ENCODE data around the gene DPP6. TPM values are rescaled to one million over a fixed set of nuclear protein-coding genes. Genes with fewer than 3 reads are reported as not detected.

Gene DPP6
- total and polyA plus RNA-seq, 5 donors: 0.07 to 0.35 (median 0.11) TPM; not detected in 2

GRCh38 chr7:154690411-154690810, 638.2 kb downstream of the DPP6 start:
- DNase-seq: no peak
- no peaks in the 10 kb centered on the region for H3K27me3 ChIP-seq (ENCODE audit: control insufficient read depth, insufficient read depth)
- no peak overlapping the region for H3K4me3 ChIP-seq (ENCODE audit: low read length)
- ATAC-seq: no peak
- no peaks in the 10 kb centered on the region for H3K9me3 ChIP-seq (ENCODE audit: control insufficient read depth, low read length)
- intact Hi-C loops (cut with DNase I): no loop called here
- no peaks in the 10 kb centered on the region for H3K4me1 ChIP-seq (ENCODE audit: control insufficient read depth, insufficient read depth, low read length)
- H3K27ac ChIP-seq (ENCODE audit: low read length): no peak overlapping the region
- 80% methylated on average over 3 of the region's 3 CpGs for WGBS

GRCh38 chr7:154693661-154694060, 641.5 kb downstream of the DPP6 start:
- 79% methylated on average over 4 of the region's 4 CpGs for WGBS
- H3K27ac ChIP-seq (ENCODE audit: low read length): no peak overlapping the region
- DNase-seq (no peak), ATAC-seq (no peak)
- H3K27me3 ChIP-seq (ENCODE audit: control insufficient read depth, insufficient read depth): no peaks in the 10 kb centered on the region
- no peak overlapping the region for H3K4me3 ChIP-seq (ENCODE audit: low read length)
- no peaks in the 10 kb centered on the region for H3K9me3 ChIP-seq (ENCODE audit: control insufficient read depth, low read length)
- intact Hi-C loops (cut with DNase I): no loop called here
- H3K4me1 ChIP-seq (ENCODE audit: control insufficient read depth, insufficient read depth, low read length): no peaks in the 10 kb centered on the region

GRCh38 chr7:154695836-154696235, 643.6 kb downstream of the DPP6 start:
- WGBS: 86% methylated on average over 14 of the region's 14 CpGs
- Histone ChIP-seq H3K4me1 (ENCODE audit: control insufficient read depth, insufficient read depth, low read length) (no peaks in the 10 kb centered on the region), H3K4me3 (ENCODE audit: low read length) (no peak overlapping the region), H3K27ac (ENCODE audit: low read length) (no peak overlapping the region), H3K27me3 (ENCODE audit: control insufficient read depth, insufficient read depth) (no peaks in the 10 kb centered on the region), H3K9me3 (ENCODE audit: control insufficient read depth, low read length) (no peaks in the 10 kb centered on the region)
- ATAC-seq: no peak
- no peak for DNase-seq
- intact Hi-C loops (cut with DNase I): no loop called here

- H3K4me3 ChIP-seq (ENCODE audit: low read length): no peak overlapping the region
- ATAC-seq: no peak
- WGBS: 89% methylated on average over 8 of the region's 8 CpGs
Measured at GRCh38 chr7:154696556-154696955, 644.4 kb downstream of the DPP6 start.

GRCh38 chr7:154698726-154699291, 646.6 kb downstream of the DPP6 start:
- intact Hi-C loops (cut with DNase I): no loop called here
- WGBS: 48% methylated on average over 13 of the region's 13 CpGs

More at GRCh38 chr7:154696556-154696955, 644.4 kb downstream of the DPP6 start:
- no peak overlapping the region for H3K27ac ChIP-seq (ENCODE audit: low read length)
- H3K4me1 ChIP-seq (ENCODE audit: control insufficient read depth, insufficient read depth, low read length): no peaks in the 10 kb centered on the region
- intact Hi-C loops (cut with DNase I): no loop called here
- no peaks in the 10 kb centered on the region for H3K27me3 ChIP-seq (ENCODE audit: control insufficient read depth, insufficient read depth)
- no peak for DNase-seq
- H3K9me3 ChIP-seq (ENCODE audit: control insufficient read depth, low read length): no peaks in the 10 kb centered on the region

GRCh38 chr7:154699417-154699816, 647.2 kb downstream of the DPP6 start:
- no peak overlapping the region for H3K4me3 ChIP-seq (ENCODE audit: low read length)
- no peaks in the 10 kb centered on the region for H3K4me1 ChIP-seq (ENCODE audit: control insufficient read depth, insufficient read depth, low read length)
- DNase-seq: no peak
- no peaks in the 10 kb centered on the region for H3K27me3 ChIP-seq (ENCODE audit: control insufficient read depth, insufficient read depth)
- no peak overlapping the region for H3K27ac ChIP-seq (ENCODE audit: low read length)
- no peak for ATAC-seq
- H3K9me3 ChIP-seq (ENCODE audit: control insufficient read depth, low read length): no peaks in the 10 kb centered on the region
- intact Hi-C loops (cut with DNase I): no loop called here
- 70% methylated on average over 6 of the region's 6 CpGs for WGBS

More at GRCh38 chr7:154698726-154699291, 646.6 kb downstream of the DPP6 start:
- Histone ChIP-seq H3K27ac (ENCODE audit: low read length) (no peak overlapping the region), H3K9me3 (ENCODE audit: control insufficient read depth, low read length) (no peaks in the 10 kb centered on the region), H3K4me1 (ENCODE audit: control insufficient read depth, insufficient read depth, low read length) (no peaks in the 10 kb centered on the region), H3K27me3 (ENCODE audit: control insufficient read depth, insufficient read depth) (no peaks in the 10 kb centered on the region), H3K4me3 (ENCODE audit: low read length) (no peak overlapping the region)
- ATAC-seq (no peak), DNase-seq (no peak)

GRCh38 chr7:154709840-154710520, 657.8 kb downstream of the DPP6 start:
- H3K4me1 ChIP-seq (ENCODE audit: control insufficient read depth, insufficient read depth, low read length): no peaks in the 10 kb centered on the region
- intact Hi-C loops (cut with DNase I): no loop called here
- ATAC-seq: no peak
- WGBS: 63% methylated on average over 6 of the region's 6 CpGs
- DNase-seq: no peak
- peaks cover 4% of the 10 kb centered on the region for H3K9me3 ChIP-seq (ENCODE audit: control insufficient read depth, low read length)
- no peaks in the 10 kb centered on the region for H3K27me3 ChIP-seq (ENCODE audit: control insufficient read depth, insufficient read depth)
- H3K27ac ChIP-seq (ENCODE audit: low read length): no peak overlapping the region
- H3K4me3 ChIP-seq (ENCODE audit: low read length): no peak overlapping the region

GRCh38 chr7:154720016-154720415, 667.8 kb downstream of the DPP6 start:
- WGBS: 62% methylated on average over 5 of the region's 5 CpGs
- no peak overlapping the region for H3K4me3 ChIP-seq (ENCODE audit: low read length)
- DNase-seq: no peak

GRCh38 chr7:154721086-154721485, 668.9 kb downstream of the DPP6 start:
- intact Hi-C loops (cut with DNase I): no loop called here
- H3K4me3 ChIP-seq (ENCODE audit: low read length): no peak overlapping the region
- DNase-seq: no peak
- peaks cover 1% of the 10 kb centered on the region for H3K9me3 ChIP-seq (ENCODE audit: control insufficient read depth, low read length)
- H3K27me3 ChIP-seq (ENCODE audit: control insufficient read depth, insufficient read depth): no peaks in the 10 kb centered on the region
- 81% methylated on average over 7 of the region's 7 CpGs for WGBS
- no peak for ATAC-seq
- no peaks in the 10 kb centered on the region for H3K4me1 ChIP-seq (ENCODE audit: control insufficient read depth, insufficient read depth, low read length)
- no peak overlapping the region for H3K27ac ChIP-seq (ENCODE audit: low read length)

More at GRCh38 chr7:154720016-154720415, 667.8 kb downstream of the DPP6 start:
- Histone ChIP-seq H3K9me3 (ENCODE audit: control insufficient read depth, low read length) (peaks cover 1% of the 10 kb centered on the region), H3K27me3 (ENCODE audit: control insufficient read depth, insufficient read depth) (no peaks in the 10 kb centered on the region), H3K27ac (ENCODE audit: low read length) (no peak overlapping the region), H3K4me1 (ENCODE audit: control insufficient read depth, insufficient read depth, low read length) (no peaks in the 10 kb centered on the region)
- intact Hi-C loops (cut with DNase I): no loop called here
- no peak for ATAC-seq

GRCh38 chr7:154726368-154726767, 674.2 kb downstream of the DPP6 start:
- Histone ChIP-seq H3K27me3 (ENCODE audit: control insufficient read depth, insufficient read depth) (no peaks in the 10 kb centered on the region), H3K27ac (ENCODE audit: low read length) (no peak overlapping the region), H3K9me3 (ENCODE audit: control insufficient read depth, low read length) (peaks cover 1% of the 10 kb centered on the region), H3K4me3 (ENCODE audit: low read length) (no peak overlapping the region), H3K4me1 (ENCODE audit: control insufficient read depth, insufficient read depth, low read length) (no peaks in the 10 kb centered on the region)
- intact Hi-C loops (cut with DNase I): no loop called here
- DNase-seq: no peak
- ATAC-seq: no peak
- WGBS: 68% methylated on average over 4 of the region's 4 CpGs

- WGBS: 65% methylated on average over 3 of the region's 3 CpGs
- Histone ChIP-seq H3K4me1 (ENCODE audit: control insufficient read depth, insufficient read depth, low read length) (no peaks in the 10 kb centered on the region), H3K27ac (ENCODE audit: low read length) (no peak overlapping the region), H3K9me3 (ENCODE audit: control insufficient read depth, low read length) (peaks cover 1% of the 10 kb centered on the region), H3K27me3 (ENCODE audit: control insufficient read depth, insufficient read depth) (no peaks in the 10 kb centered on the region), H3K4me3 (ENCODE audit: low read length) (no peak overlapping the region)
- intact Hi-C loops (cut with DNase I): no loop called here
- ATAC-seq: no peak
- DNase-seq: no peak
Measured at GRCh38 chr7:154729056-154729455, 676.9 kb downstream of the DPP6 start.
